ENCODE measurements around the gene PTPRJ. TPM values are rescaled to one million over a fixed set of nuclear protein-coding genes. Genes with fewer than 3 reads are reported as not detected.

The PTPRJ gene
- total and polyA plus RNA-seq, 4 donors = 4.1 to 24.7 (median 14.6) TPM

DNA sequence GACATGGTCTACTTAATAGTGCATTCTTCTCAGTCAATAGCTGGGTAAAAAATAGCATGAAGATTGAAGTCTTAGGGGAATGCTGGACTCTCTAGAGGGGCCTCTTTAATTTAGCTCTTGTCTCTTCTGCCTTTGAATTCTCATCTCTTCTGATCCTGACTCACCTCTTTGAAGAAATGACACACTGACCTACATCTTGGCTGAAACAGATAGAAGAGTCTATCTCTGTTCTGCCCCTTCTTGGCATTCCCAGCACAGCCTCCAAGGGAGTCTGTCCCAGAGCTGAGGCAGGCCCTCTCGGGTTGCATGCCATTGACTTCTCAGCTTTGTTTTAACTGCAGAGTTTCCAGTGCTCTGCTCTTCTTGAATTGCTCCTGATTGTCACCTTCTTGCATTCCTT lies 55.7 kb downstream of the PTPRJ start:
- H3K9ac ChIP-seq (ENCODE audit: low read depth in 1 of 2, low read length in 2 of 2) = no peak overlapping the region
- no peak for DNase-seq (ENCODE audit: low spot score)
- H3K27me3 ChIP-seq (ENCODE audit: control insufficient read depth in 4 of 4, insufficient read depth in 4 of 4, low read length in 3 of 4) = no peaks in the 10 kb centered on the region
- peaks cover 0 to 18% (median 9%) of the 10 kb centered on the region in 4 donors for H3K4me1 ChIP-seq (ENCODE audit: control insufficient read depth in 4 of 4, insufficient read depth in 4 of 4, low read length in 3 of 4)
- H3K4me3 ChIP-seq (ENCODE audit: low read depth in 1 of 3, low read length in 3 of 3) = no peak overlapping the region
- H3K9me3 ChIP-seq (ENCODE audit: control insufficient read depth in 4 of 4, low read length in 3 of 4) = no peaks in the 10 kb centered on the region
- no peaks in the 10 kb centered on the region for H3K36me3 ChIP-seq (ENCODE audit: control insufficient read depth in 4 of 4, insufficient read depth in 3 of 4, low read depth in 1 of 4, low read length in 3 of 4)
- TF ChIP-seq SP1 (IDR thresholded peaks at IDR 0.05) (no peak), EGR1 (IDR thresholded peaks at IDR 0.05; ENCODE audit: low read depth in 2 of 2) (no peak), FOXA1 (IDR thresholded peaks at IDR 0.05) (no peak), JUND (IDR thresholded peaks at IDR 0.05) (no peak), TAF1 (conservative IDR thresholded peaks at IDR 0.05) (no peak), HNF4A (conservative IDR thresholded peaks at IDR 0.05) (no peak)
- TF ChIP-seq, protein P1, sequence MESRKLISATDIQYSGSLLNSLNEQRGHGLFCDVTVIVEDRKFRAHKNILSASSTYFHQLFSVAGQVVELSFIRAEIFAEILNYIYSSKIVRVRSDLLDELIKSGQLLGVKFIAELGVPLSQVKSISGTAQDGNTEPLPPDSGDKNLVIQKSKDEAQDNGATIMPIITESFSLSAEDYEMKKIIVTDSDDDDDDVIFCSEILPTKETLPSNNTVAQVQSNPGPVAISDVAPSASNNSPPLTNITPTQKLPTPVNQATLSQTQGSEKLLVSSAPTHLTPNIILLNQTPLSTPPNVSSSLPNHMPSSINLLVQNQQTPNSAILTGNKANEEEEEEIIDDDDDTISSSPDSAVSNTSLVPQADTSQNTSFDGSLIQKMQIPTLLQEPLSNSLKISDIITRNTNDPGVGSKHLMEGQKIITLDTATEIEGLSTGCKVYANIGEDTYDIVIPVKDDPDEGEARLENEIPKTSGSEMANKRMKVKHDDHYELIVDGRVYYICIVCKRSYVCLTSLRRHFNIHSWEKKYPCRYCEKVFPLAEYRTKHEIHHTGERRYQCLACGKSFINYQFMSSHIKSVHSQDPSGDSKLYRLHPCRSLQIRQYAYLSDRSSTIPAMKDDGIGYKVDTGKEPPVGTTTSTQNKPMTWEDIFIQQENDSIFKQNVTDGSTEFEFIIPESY (IDR thresholded peaks at IDR 0.05) = no peak
- H3K27ac ChIP-seq (ENCODE audit: low read depth in 1 of 2, low read length in 2 of 2) = no peak overlapping the region
- WGBS = 69% methylated on average over 1 of the region's 1 CpG

DNA sequence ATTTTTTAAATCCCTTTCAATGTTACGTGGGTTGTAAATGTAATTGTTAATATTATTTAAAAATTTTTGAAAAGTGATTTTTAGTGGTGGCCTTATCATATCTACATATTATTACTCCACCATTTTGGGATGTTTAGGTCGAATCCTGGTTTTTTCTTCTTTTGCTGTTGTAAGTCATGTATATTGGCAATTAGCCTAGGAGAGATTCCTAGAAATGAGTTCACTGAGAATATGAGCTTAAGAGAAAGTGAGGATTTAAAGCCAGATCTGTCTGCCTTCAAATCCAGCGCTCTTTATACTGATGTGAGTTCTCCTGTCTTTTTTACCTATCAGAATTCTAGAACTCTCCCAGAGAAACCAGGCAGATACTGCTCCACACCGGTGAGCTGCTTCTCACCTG lies 56.1 kb downstream of the PTPRJ start:
- TF ChIP-seq EGR1 (IDR thresholded peaks at IDR 0.05; ENCODE audit: low read depth in 2 of 2) (no peak), GABPA (IDR thresholded peaks at IDR 0.05 in 1 of 2, conservative IDR thresholded peaks at IDR 0.05 in 1 of 2) (no peak), JUND (IDR thresholded peaks at IDR 0.05) (no peak), RAD21 (IDR thresholded peaks at IDR 0.05) (no peak), RXRA (IDR thresholded peaks at IDR 0.05) (no peak), TAF1 (conservative IDR thresholded peaks at IDR 0.05) (no peak)
- TF ChIP-seq, protein P2, sequence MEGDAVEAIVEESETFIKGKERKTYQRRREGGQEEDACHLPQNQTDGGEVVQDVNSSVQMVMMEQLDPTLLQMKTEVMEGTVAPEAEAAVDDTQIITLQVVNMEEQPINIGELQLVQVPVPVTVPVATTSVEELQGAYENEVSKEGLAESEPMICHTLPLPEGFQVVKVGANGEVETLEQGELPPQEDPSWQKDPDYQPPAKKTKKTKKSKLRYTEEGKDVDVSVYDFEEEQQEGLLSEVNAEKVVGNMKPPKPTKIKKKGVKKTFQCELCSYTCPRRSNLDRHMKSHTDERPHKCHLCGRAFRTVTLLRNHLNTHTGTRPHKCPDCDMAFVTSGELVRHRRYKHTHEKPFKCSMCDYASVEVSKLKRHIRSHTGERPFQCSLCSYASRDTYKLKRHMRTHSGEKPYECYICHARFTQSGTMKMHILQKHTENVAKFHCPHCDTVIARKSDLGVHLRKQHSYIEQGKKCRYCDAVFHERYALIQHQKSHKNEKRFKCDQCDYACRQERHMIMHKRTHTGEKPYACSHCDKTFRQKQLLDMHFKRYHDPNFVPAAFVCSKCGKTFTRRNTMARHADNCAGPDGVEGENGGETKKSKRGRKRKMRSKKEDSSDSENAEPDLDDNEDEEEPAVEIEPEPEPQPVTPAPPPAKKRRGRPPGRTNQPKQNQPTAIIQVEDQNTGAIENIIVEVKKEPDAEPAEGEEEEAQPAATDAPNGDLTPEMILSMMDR (IDR thresholded peaks at IDR 0.05; ENCODE audit: low read depth, low read length, missing input control) = no peak
- TF ChIP-seq, protein P1 (IDR thresholded peaks at IDR 0.05) = no peak
- H3K27ac ChIP-seq (ENCODE audit: low read depth in 1 of 2, low read length in 2 of 2) = no peak overlapping the region

More for the DNA sequence above, 56.1 kb downstream of the PTPRJ start:
- peaks cover 0 to 21% (median 8%) of the 10 kb centered on the region in 4 donors for H3K4me1 ChIP-seq (ENCODE audit: control insufficient read depth in 4 of 4, insufficient read depth in 4 of 4, low read length in 3 of 4)
- no peaks in the 10 kb centered on the region for H3K9me3 ChIP-seq (ENCODE audit: control insufficient read depth in 4 of 4, low read length in 3 of 4)
- no peaks in the 10 kb centered on the region for H3K27me3 ChIP-seq (ENCODE audit: control insufficient read depth in 4 of 4, insufficient read depth in 4 of 4, low read length in 3 of 4)
- H3K9ac ChIP-seq (ENCODE audit: low read depth in 1 of 2, low read length in 2 of 2) = no peak overlapping the region
- WGBS = 81% methylated on average over 4 of the region's 4 CpGs
- DNase-seq (ENCODE audit: low spot score) = no peak
- no peak overlapping the region for H3K4me3 ChIP-seq (ENCODE audit: low read depth in 1 of 3, low read length in 3 of 3)
- H3K36me3 ChIP-seq (ENCODE audit: control insufficient read depth in 4 of 4, insufficient read depth in 3 of 4, low read depth in 1 of 4, low read length in 3 of 4) = no peaks in the 10 kb centered on the region

Measured in liver (tissue), 9 donors.